Bronchial epithelial cell (primary cell): ENCODE results near the gene AGTRAP. TPM values are rescaled to one million over a fixed set of nuclear protein-coding genes. Genes with fewer than 3 reads are reported as not detected.
A peak's percentile ranks its signal among the peaks of the same experiment; 100 is the strongest.

Experiments
- DNase-seq: peaks from one replicate; pipeline ENCODE4 v3.0.0-alpha.2; 2010; ENCODE audit warnings: low read depth
- FAIRE-seq: peaks from 2 replicates; lab custom pipeline; 2011; peaks lifted over from hg19 to GRCh38; lab: Jason Lieb, UNC
- H3K27me3 ChIP-seq: 2 replicates; pipeline ENCODE4 v1.5.1; 2011; ENCODE audit warnings: low read length; ENCODE audit not compliant: control insufficient read depth, insufficient read depth
- H3K36me3 ChIP-seq: 2 replicates; pipeline ENCODE4 v1.5.1; 2011; ENCODE audit warnings: low read length; ENCODE audit not compliant: control insufficient read depth, insufficient read depth
- H3K4me3 ChIP-seq: 2 replicates; pipeline ENCODE4 v1.5.1; 2011; ENCODE audit warnings: mild to moderate bottlenecking, low read depth, low read length, control low read depth
- total RNA-seq: library from RNA; depleted of rRNA; stranded (reverse); fragments of >200 nt; gene quantifications from 2 replicates; pipeline ENCODE4 v1.2.1, GENCODE V29; 2014
- TF ChIP-seq, protein P1 (sequence below): IDR thresholded peaks from 2 replicates; pipeline ENCODE4 v1.5.1; 2011; ENCODE audit warnings: mild to moderate bottlenecking, moderate library complexity, low read length, control low read depth, inconsistent platforms; ENCODE audit not compliant: insufficient read depth, severe bottlenecking

The AGTRAP gene
- total RNA-seq, 1 donor from 2014 or later, result 55.3 TPM

DNA sequence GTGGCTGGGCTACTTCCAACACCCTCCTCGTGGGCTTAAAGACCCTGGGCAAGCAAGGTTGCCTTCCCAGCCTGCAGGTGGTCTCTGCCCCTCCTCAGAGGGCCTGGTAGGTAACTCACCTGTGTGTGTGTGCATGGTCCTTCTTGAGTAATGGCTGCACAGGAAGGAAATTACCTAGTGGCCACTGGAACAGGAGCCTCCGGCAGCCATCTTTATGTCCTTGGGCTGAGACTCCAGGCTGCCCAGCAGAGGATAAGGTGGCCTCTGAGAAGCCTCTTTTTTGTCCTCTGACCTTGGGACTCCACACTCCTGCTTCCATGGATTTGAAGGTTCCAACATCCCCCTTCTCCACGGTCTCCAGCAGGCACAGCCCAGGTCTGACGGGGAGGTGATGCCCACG is 24.4 kb upstream of the AGTRAP start:
- Histone ChIP-seq H3K36me3 (no peaks in the 10 kb centered on the region), H3K27me3 (peaks cover 2% of the 10 kb centered on the region), H3K4me3 (no peak overlapping the region)
- TF ChIP-seq, protein P1, sequence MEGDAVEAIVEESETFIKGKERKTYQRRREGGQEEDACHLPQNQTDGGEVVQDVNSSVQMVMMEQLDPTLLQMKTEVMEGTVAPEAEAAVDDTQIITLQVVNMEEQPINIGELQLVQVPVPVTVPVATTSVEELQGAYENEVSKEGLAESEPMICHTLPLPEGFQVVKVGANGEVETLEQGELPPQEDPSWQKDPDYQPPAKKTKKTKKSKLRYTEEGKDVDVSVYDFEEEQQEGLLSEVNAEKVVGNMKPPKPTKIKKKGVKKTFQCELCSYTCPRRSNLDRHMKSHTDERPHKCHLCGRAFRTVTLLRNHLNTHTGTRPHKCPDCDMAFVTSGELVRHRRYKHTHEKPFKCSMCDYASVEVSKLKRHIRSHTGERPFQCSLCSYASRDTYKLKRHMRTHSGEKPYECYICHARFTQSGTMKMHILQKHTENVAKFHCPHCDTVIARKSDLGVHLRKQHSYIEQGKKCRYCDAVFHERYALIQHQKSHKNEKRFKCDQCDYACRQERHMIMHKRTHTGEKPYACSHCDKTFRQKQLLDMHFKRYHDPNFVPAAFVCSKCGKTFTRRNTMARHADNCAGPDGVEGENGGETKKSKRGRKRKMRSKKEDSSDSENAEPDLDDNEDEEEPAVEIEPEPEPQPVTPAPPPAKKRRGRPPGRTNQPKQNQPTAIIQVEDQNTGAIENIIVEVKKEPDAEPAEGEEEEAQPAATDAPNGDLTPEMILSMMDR, result no peak
- FAIRE-seq (no peak), DNase-seq (no peak)

DNA sequence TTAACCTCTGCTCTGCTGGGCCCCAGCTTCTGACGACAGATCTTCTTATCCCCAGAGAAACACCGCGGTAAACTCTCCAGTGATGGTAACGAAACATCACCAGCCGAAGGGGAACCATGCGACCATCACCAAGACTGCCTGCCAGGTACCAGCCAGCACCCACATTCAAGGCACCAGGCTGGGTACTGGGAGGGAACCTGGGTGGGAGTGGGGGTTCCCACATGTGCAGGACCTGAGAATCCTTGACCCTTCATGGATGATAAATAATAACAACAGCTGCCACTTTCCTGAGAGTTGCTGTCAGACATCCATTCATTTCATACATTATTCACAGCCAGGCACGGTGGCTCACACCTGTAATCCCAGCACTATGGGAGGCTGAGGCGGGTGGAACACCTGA is 23.7 kb upstream of the AGTRAP start:
- Histone ChIP-seq H3K27me3 (peaks cover 2% of the 10 kb centered on the region), H3K4me3 (no peak overlapping the region), H3K36me3 (no peaks in the 10 kb centered on the region)
- FAIRE-seq (no peak), DNase-seq (no peak)
- TF ChIP-seq, protein P1, result no peak

DNA sequence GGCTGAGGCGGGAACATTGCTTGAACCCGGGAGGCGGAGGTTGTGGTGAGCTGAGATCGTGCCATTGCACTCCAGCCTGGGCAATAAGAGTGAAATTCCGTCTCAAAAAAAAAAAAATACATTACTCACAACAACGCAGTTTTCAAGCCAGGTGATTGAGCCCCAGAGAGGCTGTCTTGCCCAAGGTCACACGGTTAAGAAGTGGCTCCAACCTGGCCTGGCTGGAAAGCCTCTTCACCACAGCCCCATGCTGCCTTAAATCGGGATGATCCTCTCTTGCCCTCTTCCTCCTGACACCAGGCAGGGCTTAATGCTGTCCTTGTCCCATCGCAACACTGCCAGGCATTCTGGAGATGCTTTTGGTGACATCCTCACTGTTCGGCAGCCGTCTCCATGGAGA is 22.8 kb upstream of the AGTRAP start:
- TF ChIP-seq, protein P1, result no peak
- Histone ChIP-seq H3K36me3 (no peaks in the 10 kb centered on the region), H3K4me3 (no peak overlapping the region), H3K27me3 (no peaks in the 10 kb centered on the region)
- no peak for FAIRE-seq
- no peak for DNase-seq

DNA sequence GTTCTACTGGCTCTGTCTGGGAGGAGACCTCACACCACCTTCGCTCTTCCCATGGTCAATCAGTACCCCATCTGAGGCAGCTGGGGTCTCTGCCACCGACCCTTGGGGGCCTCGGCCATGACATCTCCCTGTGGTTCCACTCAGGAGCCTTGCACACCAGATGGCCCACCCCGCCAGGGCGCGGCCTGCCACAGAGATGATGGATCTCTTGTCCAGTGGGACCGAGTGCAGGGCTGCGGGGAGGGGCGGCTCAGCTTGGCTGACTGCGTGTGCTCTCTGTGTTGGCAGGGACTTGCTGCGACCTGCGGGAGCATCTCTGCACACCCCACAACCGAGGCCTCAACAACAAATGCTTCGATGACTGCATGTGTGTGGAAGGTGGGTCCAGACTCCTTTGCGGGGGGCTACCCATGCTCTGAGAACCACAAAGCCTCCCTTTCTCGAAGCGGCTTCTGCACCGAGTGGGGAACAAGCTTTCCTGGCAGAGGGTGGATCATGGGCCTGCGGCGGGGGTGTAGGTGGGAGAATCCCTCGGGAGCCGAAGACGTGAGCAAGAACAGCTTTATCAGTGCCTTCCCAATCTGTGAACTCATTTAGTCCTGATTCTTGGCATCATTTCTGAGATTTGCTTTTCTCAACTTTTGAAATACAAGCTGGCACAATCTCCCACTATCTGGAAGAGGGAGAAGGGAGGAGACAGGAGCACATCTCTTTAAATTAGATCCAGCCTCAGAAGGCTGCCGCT is 20.9 kb upstream of the AGTRAP start:
- TF ChIP-seq, protein P1, result no peak
- FAIRE-seq (no peak), DNase-seq (no peak)
- no peaks in the 10 kb centered on the region for H3K27me3 ChIP-seq
- no peaks in the 10 kb centered on the region for H3K36me3 ChIP-seq
- no peak overlapping the region for H3K4me3 ChIP-seq

DNA sequence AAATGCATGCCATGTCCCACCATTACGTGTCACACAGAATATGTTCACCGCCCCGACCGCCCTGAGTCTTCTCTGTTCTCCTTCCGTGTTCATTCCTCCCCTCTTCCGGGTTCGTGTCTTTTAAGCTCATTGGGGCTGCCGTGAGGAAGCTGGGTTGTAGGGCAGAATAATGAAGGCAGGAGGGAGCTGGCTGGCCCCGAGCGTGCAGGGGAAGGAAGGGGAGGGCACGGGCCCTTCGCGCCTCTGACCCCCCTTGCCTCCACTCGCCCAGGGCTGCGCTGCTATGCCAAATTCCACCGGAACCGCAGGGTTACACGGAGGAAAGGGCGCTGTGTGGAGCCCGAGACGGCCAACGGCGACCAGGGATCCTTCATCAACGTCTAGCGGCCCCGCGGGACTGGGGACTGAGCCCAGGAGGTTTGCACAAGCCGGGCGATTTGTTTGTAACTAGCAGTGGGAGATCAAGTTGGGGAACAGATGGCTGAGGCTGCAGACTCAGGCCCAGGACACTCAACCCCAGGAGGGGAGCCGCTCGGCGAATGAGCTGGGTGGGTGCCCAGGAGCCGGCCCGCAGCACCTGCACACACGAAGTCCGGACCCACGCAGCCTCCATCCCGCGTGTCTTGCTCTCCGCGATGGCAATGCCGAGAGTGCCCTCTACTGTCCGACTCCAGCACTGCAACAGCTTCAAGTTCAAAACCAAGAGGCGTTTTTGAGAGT is 16.5 kb upstream of the AGTRAP start:
- H3K4me3 ChIP-seq, result peak overlapping the region; percentile 30
- H3K36me3 ChIP-seq, result no peaks in the 10 kb centered on the region
- FAIRE-seq, result no peak
- peak; percentile 45 for DNase-seq
- TF ChIP-seq, protein P1, result peak; percentile 93
- no peaks in the 10 kb centered on the region for H3K27me3 ChIP-seq

DNA sequence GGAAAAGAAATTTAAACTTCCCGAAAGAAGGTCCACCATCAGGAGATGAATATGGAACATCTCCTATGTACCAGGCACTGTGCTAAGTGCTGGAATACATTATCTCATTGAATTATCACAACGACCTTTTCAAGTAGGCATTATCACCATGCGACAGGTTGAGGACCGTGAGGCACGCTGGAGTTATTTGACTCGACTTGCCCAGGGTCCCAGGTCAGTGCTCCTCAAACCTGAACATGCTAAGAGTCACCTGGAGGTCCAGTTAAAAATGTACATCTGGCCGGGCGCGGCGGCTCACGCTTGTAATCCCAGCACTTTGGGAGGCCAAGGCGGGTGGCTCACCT is 15.9 kb upstream of the AGTRAP start:
- DNase-seq (no peak), FAIRE-seq (no peak)
- H3K36me3 ChIP-seq, result no peaks in the 10 kb centered on the region
- H3K27me3 ChIP-seq, result no peaks in the 10 kb centered on the region
- TF ChIP-seq, protein P1, result no peak
- H3K4me3 ChIP-seq, result no peak overlapping the region
